ENCODE data around the gene TTI1.

- TF ChIP-seq CTCF (IDR thresholded peaks at IDR 0.05): no peak; the same call in 1 of the 2 replicates
- no peak for TF ChIP-seq EZH2phosphoT487 (IDR thresholded peaks at IDR 0.05; ENCODE audit: borderline replicate concordance, low read depth)
- TF ChIP-seq MAX (IDR thresholded peaks at IDR 0.05; ENCODE audit: low read depth): no peak
- no peak for TF ChIP-seq MEF2A (IDR thresholded peaks at IDR 0.05; ENCODE audit: borderline replicate concordance, low read depth)
- TF ChIP-seq EP300 (IDR thresholded peaks at IDR 0.05; ENCODE audit: borderline replicate concordance in 1 of 2, low read depth in 1 of 2, low read length in 1 of 2): no peak
- TF ChIP-seq TAF1 (IDR thresholded peaks at IDR 0.05; ENCODE audit: borderline replicate concordance, low read depth, low read length): no peak
- no peak for TF ChIP-seq USF2 (IDR thresholded peaks at IDR 0.05; ENCODE audit: borderline replicate concordance, low read depth, low read length)
- TF ChIP-seq POLR2AphosphoS5 (IDR thresholded peaks at IDR 0.05; ENCODE audit: low read depth, low read length): no peak
- no peak for TF ChIP-seq YY1 (IDR thresholded peaks at IDR 0.05; ENCODE audit: low read depth)
- no peak for TF ChIP-seq JUND (IDR thresholded peaks at IDR 0.05)
- TF ChIP-seq FOXM1 (IDR thresholded peaks at IDR 0.05; ENCODE audit: low read depth): no peak
These were observed 89.5 kb downstream of the TTI1 start for GRCh38 chr20:37943501-37944455.
